GM12865 (cell line): ENCODE results near the gene CLK3.

ENCODE experiments used
- DNase-seq: peaks from one replicate; pipeline ENCODE4 v3.0.0; 2010; ENCODE audit warnings: low read depth
- H3K4me3 ChIP-seq: 2 replicates; pipeline ENCODE4 v1.5.1; 2011; ENCODE audit warnings: mild to moderate bottlenecking, low read depth, low read length, control low read depth
- TF ChIP-seq, protein P1 (sequence below): IDR thresholded peaks from 2 replicates; pipeline ENCODE4 v1.5.1; 2011; ENCODE audit warnings: low read length, control low read depth, low read depth, inconsistent platforms; ENCODE audit not compliant: insufficient read depth; ENCODE audit errors: missing control alignments

CLK3 gene

DNA sequence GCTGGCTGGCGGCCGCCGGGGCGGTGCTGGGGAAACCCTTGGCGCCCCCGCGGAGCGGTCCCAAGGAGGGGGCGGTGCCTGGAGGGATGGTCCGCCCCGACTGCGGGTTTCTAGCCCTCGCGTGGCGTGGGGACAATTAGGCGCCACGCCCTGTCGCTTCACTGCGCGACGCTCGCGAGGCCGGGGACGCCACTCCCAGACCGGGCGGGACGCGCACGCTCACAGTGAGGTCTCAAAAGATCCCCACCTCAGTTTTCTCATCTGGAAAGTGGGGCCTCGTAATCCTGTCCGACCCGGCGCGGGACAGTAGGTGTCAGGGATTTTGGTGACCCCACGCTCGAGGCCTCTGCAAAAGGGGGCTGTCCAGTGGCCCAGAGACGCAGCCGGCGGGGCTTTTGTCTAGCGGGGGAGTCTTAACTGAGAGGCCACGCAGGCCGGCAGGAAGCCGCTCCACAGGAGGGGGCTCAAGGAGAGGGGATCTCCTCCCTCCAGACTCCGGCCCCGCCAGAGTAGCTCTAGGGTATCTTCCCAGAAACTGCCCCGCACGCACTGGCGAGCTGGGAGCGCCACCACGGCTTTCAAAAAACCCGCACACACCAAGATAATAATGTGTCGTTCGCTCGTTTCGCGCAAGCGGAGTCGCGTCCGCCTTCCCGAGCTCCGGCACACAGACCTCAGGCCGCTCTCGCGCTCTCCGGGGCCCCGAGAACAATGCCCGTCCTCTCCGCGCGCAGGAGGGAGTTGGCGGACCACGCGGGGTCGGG is 710 bp upstream of the CLK3 start:
- peak; percentile 89 for DNase-seq
- peak overlapping the region; percentile 95 for H3K4me3 ChIP-seq
- TF ChIP-seq, protein P1, sequence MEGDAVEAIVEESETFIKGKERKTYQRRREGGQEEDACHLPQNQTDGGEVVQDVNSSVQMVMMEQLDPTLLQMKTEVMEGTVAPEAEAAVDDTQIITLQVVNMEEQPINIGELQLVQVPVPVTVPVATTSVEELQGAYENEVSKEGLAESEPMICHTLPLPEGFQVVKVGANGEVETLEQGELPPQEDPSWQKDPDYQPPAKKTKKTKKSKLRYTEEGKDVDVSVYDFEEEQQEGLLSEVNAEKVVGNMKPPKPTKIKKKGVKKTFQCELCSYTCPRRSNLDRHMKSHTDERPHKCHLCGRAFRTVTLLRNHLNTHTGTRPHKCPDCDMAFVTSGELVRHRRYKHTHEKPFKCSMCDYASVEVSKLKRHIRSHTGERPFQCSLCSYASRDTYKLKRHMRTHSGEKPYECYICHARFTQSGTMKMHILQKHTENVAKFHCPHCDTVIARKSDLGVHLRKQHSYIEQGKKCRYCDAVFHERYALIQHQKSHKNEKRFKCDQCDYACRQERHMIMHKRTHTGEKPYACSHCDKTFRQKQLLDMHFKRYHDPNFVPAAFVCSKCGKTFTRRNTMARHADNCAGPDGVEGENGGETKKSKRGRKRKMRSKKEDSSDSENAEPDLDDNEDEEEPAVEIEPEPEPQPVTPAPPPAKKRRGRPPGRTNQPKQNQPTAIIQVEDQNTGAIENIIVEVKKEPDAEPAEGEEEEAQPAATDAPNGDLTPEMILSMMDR: no peak

- peak; percentile 69 for DNase-seq
- peak overlapping the region; percentile 95 for H3K4me3 ChIP-seq
Measured at GRCh38 chr15:74616366-74616939, 817 bp downstream of the CLK3 start.

GRCh38 chr15:74616996-74617395 is 1.4 kb downstream of the CLK3 start:
- TF ChIP-seq, protein P1: no peak
- DNase-seq: no peak
- H3K4me3 ChIP-seq: peak overlapping the region; percentile 95

More at GRCh38 chr15:74616366-74616939, 817 bp downstream of the CLK3 start:
- TF ChIP-seq, protein P1: no peak

DNA sequence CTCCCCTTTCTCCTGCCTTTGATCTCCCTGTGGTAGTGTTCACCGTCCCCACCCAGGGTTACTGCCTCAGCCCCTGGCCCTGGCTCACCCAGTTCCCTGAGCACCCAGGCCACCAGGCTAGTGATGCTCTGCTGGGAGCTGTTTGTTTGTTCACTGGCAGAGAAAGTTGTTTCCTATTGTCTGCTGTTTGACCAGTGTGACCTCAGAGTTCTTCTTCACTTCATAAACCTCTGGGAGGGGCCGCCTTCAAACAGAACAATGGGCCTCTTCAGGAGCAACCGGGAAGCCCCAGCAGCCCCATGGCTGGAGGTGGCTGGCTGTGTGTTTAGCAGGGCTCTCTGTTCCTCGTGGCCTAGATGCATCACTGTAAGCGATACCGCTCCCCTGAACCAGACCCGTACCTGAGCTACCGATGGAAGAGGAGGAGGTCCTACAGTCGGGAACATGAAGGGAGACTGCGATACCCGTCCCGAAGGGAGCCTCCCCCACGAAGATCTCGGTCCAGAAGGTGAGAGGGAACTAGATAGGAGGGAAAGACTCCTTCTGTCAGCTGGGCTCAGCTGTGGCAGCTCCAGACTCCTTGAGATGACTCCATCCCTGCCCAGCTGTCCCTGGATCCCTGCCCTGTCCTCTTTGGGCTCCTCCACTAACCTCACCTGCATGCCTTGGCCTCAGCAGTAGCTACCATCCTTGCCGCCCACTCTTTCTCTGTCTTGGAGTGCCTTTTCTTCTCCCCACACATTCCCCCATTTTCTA is 3.4 kb downstream of the CLK3 start:
- DNase-seq: no peak
- TF ChIP-seq, protein P1: no peak
- no peak overlapping the region for H3K4me3 ChIP-seq

DNA sequence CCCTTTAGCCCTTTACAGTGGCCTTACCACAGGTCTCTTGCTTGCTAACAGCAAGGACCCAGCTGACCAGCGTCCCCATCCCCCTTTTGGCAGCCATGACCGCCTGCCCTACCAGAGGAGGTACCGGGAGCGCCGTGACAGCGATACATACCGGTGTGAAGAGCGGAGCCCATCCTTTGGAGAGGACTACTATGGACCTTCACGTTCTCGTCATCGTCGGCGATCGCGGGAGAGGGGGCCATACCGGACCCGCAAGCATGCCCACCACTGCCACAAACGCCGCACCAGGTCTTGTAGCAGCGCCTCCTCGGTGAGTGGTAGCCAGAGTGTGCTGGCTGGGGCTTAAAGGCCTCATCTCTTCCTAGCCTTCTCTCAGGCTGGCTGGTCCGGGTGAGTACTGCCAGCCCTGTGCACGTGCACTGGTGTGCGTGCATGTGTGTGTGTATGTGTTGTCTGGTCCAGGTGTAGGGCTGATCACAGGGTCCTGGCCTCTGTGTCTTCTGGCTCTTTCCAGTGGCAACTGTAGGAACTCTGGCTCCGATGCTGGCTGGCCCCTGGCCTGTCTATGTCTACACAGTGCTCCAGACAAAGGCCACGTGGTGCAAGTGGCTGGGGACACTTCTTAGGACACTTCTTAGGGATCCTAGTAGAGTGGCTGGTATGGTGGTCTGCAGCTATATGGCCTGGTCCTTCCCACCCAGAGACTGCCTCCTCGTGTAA is 4.4 kb downstream of the CLK3 start:
- TF ChIP-seq, protein P1: no peak
- H3K4me3 ChIP-seq: no peak overlapping the region
- DNase-seq: no peak

DNA sequence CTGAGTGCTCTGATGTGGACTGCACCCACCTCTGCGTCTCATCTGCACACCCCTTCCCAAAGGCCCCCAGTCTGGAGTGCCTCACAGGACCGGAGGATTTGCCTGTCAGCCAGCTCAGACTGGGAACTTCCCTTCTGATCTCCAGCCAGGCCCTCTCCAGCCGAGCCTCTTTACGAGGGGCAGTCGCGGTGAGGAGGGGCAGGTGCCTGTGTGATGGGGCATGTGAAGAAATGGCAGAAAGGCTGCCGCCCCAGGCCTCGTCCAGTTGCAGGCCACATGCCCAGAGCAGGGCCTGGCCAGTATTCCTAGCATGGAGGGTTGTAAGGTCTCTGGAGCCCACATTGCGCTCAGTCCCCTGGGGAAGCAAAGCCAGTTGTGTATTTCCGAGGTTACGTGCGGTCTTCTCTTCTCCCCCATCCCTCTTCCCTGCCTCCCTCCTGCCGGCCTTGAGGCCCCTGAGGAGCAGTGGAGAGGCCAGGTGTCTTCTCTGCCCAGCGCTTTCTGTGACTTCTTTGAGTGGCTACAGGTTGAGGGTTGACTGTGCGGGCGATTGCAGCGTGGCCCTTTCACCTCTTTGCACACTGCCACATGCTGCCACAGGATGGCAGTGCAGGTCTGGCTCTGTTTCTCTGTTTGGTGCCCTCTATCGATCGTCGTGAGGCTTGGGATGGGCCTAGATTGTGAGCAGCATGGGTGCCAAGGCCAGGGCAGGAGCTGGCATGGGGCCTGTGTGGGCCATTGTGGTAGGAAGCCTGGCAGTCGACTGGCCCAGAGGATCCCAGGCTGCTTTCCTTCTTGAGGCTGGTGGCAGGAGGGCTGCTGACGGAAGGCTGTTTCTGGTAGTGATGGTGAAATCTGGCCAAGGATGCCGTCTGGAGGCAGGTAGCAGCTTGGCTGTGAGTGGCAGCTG is 5.3 kb downstream of the CLK3 start:
- peak; percentile 86 for DNase-seq
- TF ChIP-seq, protein P1: peak; percentile 99
- H3K4me3 ChIP-seq: no peak overlapping the region
